ENCODE results near the gene EVC2. TPM values are rescaled to one million over a fixed set of nuclear protein-coding genes. Genes with fewer than 3 reads are reported as not detected.

The EVC2 gene
- total RNA-seq, 1 donor from 2014 or later: 9.7 TPM

DNA sequence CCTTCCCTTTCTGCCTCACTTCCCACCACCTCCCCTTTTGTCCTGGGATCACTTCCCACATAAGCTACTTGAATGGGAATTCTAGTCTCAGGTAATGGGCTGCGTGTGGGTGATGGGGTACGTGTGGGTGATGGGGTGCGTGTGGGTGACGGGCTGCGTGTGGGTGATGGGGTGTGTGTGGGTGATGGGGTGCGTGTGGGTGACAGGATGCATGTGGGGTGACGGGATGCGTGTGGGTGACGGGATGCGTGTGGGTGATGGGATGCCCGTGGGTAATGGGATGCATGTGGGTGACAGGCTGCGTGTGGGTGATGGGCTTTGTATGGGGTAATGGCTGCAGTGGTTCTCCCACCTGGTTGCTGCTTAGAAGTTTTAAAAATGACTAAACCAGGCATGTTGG, 43.6 kb downstream of the EVC2 start:
- DNase-seq: no peak

DNA sequence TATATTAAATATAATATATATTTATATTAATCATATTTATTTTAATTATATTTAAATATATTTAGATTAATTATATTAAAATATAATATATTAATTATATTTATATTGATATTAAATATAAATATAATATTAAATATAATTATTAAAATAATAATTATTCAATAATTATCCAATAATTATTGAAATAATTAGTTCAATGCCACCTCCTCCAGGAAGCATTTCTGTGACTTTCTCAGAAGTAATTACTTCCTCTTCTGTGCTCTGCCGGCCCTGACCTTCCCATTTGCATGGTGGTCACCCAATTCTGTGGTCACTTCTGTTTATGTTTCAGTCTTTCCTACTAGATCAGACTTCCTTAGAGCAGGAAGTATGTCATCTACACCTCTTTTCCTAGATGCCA, 45.8 kb downstream of the EVC2 start:
- no peak for DNase-seq

- DNase-seq: no peak
These were observed 47.1 kb downstream of the EVC2 start for GRCh38 chr4:5661237-5661636.

DNA sequence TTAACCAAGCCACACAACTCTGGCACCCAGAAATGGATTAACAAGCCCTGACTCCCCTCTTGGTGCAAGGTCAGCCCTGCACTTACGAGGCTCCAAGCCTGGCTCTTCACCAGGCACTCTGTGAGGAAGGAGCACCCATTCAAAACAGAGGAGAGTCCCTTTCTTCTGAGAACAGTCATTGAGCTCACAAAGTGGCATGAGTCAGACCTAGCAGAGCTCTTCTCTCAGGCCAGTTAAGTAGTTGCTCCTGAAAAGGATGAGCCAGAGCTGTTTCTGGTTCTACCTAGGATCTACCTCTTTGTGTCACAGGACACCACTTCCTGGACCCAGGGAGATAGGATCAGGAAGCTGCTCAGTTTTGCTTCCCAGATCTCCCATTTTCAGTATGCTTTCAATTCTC, 48.2 kb downstream of the EVC2 start:
- DNase-seq: no peak

GRCh38 chr4:5658974-5659373, 49.4 kb downstream of the EVC2 start:
- no peak for DNase-seq

- DNase-seq: peak; percentile 11
These were observed 51.9 kb downstream of the EVC2 start for GRCh38 chr4:5656415-5656814.

DNA sequence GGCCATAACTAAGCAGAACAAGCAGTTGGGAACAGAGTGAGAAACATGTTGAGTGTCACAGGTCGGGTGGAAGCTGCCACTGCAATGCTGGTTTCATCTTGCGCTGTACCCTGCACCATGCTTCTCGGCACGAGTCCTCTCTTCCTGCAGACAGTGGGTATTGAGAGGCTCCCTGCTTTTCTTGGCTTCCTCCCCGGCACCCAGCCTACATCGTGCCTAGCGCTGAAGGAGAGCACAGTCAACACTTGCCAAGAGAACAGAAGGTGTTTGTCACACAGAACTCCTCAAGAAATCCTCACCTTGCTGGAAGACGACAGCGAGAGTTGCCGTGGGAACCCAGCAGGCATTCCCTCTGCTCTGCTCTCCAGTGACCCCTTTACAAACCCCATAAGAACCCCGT, 53.6 kb downstream of the EVC2 start:
- no peak for DNase-seq

- DNase-seq: no peak
These were observed 57.3 kb downstream of the EVC2 start for GRCh38 chr4:5651089-5651488.

GRCh38 chr4:5650040-5650439, 58.3 kb downstream of the EVC2 start:
- no peak for DNase-seq

GRCh38 chr4:5647351-5647750, 61.0 kb downstream of the EVC2 start:
- no peak for DNase-seq

GRCh38 chr4:5640096-5640495, 68.3 kb downstream of the EVC2 start:
- DNase-seq: no peak

GRCh38 chr4:5639556-5639955, 68.8 kb downstream of the EVC2 start:
- no peak for DNase-seq

- no peak for DNase-seq
These were observed 69.4 kb downstream of the EVC2 start for GRCh38 chr4:5638976-5639375.

DNA sequence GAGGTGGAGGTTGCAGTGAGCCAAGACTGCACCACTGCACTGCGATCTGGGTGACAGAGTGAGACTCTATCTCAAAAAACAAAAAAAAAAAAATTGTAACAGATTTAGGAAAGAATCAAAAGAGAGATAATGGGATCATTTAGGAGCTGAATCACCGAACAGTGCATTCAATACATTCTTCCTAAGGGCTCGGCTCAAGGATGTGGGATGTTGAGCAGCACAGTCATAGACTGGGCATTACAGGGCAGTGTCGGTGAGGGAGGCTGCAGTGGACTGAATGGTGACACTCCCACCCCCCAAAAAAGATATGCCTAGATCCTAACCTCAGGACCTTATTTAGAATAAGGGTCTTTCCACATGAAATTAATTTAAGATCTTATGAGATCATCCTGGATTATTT, 70.0 kb downstream of the EVC2 start:
- DNase-seq: no peak

- DNase-seq: no peak
These were observed 71.3 kb downstream of the EVC2 start for GRCh38 chr4:5636766-5637670.

DNA sequence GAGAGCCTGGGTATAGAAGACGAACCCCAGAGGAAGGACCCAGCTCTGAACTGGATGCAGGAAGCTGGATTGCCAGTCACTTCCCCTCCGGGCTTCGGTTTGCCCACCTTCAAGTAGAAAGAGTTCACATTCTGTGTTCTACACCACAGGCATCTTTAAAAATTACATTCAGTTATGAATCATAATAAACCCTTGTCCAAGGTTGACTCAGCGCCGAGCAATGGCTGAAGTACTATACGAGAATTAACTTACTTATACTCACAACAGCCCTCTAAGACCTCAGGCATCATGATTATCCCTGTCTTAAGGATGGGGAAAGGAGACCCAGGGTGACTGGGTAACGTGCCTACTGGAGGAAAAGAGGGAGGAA, 72.5 kb downstream of the EVC2 start:
- DNase-seq: no peak

GRCh38 chr4:5632571-5632970, 75.8 kb downstream of the EVC2 start:
- DNase-seq: no peak

- no peak for DNase-seq
These were observed 76.3 kb downstream of the EVC2 start for GRCh38 chr4:5632066-5632440.

DNA sequence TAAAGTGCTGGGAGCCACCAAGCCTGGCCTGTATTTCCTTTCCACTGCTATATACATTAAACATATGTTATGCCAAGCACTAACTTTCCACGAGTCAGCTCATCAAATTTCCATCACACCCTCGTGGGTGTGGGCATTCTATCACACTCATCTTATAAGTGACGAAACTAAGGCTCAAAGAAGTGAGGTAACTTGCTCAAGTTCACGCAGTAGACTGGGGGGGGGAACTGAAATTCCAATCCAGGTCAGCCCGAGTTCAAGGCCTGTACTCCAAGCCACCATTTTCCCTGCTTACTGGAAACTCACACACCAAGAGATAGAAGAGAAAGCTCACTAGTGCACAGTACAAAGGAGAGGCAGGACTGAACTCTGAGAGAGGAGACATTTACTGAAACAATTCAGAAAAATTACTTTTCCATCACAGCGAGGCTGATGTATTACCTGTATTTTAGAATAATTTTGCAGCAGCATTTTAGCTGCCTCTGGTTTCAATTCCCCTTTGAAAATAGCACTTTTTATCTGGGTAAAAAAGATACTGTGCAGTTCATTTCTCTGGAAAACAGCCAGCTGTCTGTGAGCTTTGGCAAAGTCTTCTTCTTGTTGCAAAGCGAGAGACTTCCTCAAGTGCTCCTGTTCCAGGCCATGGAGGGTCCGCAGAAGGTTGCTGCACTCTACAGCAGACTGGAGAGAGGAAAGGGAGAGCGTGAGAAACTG, 76.8 kb downstream of the EVC2 start:
- no peak for DNase-seq

DNA sequence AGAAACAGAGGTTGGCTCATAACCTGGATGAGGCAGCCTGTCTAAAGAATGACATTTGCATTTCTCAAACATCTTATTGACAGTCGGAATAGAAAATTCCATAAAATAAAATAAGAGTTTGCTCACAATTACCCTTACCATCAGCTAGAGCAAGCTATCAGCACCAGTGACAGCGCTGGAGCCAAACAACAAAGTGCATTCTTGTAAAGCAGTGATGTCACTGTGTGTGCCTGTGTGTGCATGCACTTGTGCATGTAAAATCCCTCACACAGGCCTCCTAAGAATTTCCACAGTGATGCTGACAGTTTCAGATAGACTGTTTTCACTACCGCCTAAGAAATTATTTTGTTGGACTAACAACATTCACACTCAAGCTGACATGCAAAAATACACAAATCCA, 77.6 kb downstream of the EVC2 start:
- DNase-seq: no peak

DNA sequence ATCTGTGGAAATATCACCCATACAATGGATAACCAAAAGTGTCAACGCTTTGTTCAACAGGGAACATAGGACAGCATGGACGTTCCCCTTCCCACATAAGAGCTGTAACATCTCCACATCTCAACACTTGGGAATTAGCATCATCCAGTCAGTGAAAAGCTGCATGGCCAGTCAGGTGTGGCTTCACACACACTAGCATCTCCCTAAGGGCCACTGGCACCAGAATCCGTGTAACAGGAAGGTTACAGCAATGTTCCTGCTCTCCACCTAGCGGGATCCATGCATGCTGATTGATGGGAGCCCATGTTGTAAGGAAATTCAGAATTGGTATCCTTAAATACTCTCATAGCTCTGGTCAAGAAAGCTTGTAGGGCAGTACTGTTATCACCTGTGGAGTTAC, 78.8 kb downstream of the EVC2 start:
- DNase-seq: no peak

- no peak for DNase-seq
These were observed 81.4 kb downstream of the EVC2 start for GRCh38 chr4:5626913-5627312.

- DNase-seq: no peak
These were observed 85.8 kb downstream of the EVC2 start for GRCh38 chr4:5622596-5622995.
